Adipose tissue (tissue), 3 donors: Measurements from ENCODE around the gene PARG. TPM values are rescaled to one million over a fixed set of nuclear protein-coding genes. Genes with fewer than 3 reads are reported as not detected.
"Not testable (repeated sequence)": the region's sequence is repeated elsewhere in the genome, so short reads cannot be mapped to it uniquely, and the experiment has no call there.

Experiments used
- H3K27ac ChIP-seq: one replicate; pipeline ENCODE4 v1.5.1; 2013; ENCODE audit warnings: low read depth, low read length
- WGBS, 3 donors: extraction: QIAGEN DNeasy Blood & Tissue Kit; methylation state at CpG; one replicate each; pipeline ENCODE4 v1.1.7; 2013; 5-methylcytosine and 5-hydroxymethylcytosine counted together
- polyA plus RNA-seq, 3 donors: library from polyadenylated mRNA; stranded (reverse); fragments of 200-250 nt; gene quantifications; one replicate each; pipeline ENCODE4 v1.2.3, GENCODE V29; 2013
- donor health status: healthy with polysubstance abuse.
- donor health status: Bipolar disorder and iron deficiency.
- donor health status: healthy.

Gene PARG
- polyA plus RNA-seq, 3 donors: 4.5 to 7.1 (median 6.7) TPM

GRCh38 chr10:49910295-49910694, 31.5 kb downstream of the PARG start:
- WGBS, 3 donors: no CpG with 5 or more reads among the region's 1 CpG
- not testable (repeated sequence) for H3K27ac ChIP-seq

- 60 to 74% (median 69%) methylated on average over 4 of the region's 4 CpGs for WGBS, 3 donors
Measured at GRCh38 chr10:49908290-49909080, 33.3 kb downstream of the PARG start.

GRCh38 chr10:49903829-49904228, 38.0 kb downstream of the PARG start:
- 81 to 90% (median 85%) methylated on average over 3 of the region's 3 CpGs for WGBS, 3 donors
- H3K27ac ChIP-seq: not testable (repeated sequence)

More at GRCh38 chr10:49908290-49909080, 33.3 kb downstream of the PARG start:
- H3K27ac ChIP-seq: not testable (repeated sequence)

- 91 to 93% (median 92%) methylated on average over 2 of the region's 3 CpGs for WGBS, 3 donors
- H3K27ac ChIP-seq: not testable (repeated sequence)
Measured at GRCh38 chr10:49900406-49900805, 41.4 kb downstream of the PARG start.

- not testable (repeated sequence) for H3K27ac ChIP-seq
- 63% methylated on average over 1 of the region's 2 CpGs; no CpG with 5 or more reads in 2 of the 3 donors for WGBS, 3 donors
Measured at GRCh38 chr10:49899999-49900398, 41.8 kb downstream of the PARG start.

GRCh38 chr10:49890025-49890424, 51.8 kb downstream of the PARG start:
- not testable (repeated sequence) for H3K27ac ChIP-seq
- 96 to 99% (median 98%) methylated on average over 5 of the region's 5 CpGs for WGBS, 3 donors

GRCh38 chr10:49884739-49885331, 57.0 kb downstream of the PARG start:
- not testable (repeated sequence) for H3K27ac ChIP-seq
- WGBS, 3 donors: 31 to 79% (median 69%) methylated on average over 1 of the region's 3 CpGs

GRCh38 chr10:49883852-49884251, 58.0 kb downstream of the PARG start:
- not testable (repeated sequence) for H3K27ac ChIP-seq
- WGBS, 3 donors: 68 to 89% (median 75%) methylated on average over 1 of the region's 3 CpGs

GRCh38 chr10:49882327-49882726, 59.5 kb downstream of the PARG start:
- H3K27ac ChIP-seq: not testable (repeated sequence)
- 76 to 93% (median 88%) methylated on average over 1 to 3 of the region's 3 CpGs for WGBS, 3 donors

- WGBS, 3 donors: no CpG with 5 or more reads among the region's 3 CpGs
- not testable (repeated sequence) for H3K27ac ChIP-seq
Measured at GRCh38 chr10:49872740-49873139, 69.1 kb downstream of the PARG start.

- WGBS, 3 donors: no CpG with 5 or more reads among the region's 3 CpGs
- not testable (repeated sequence) for H3K27ac ChIP-seq
Measured at GRCh38 chr10:49871462-49871861, 70.4 kb downstream of the PARG start.

- not testable (repeated sequence) for H3K27ac ChIP-seq
- WGBS, 3 donors: 88 to 93% (median 91%) methylated on average over 5 of the region's 5 CpGs
Measured at GRCh38 chr10:49859933-49860332, 81.9 kb downstream of the PARG start.

- H3K27ac ChIP-seq: not testable (repeated sequence)
- WGBS, 3 donors: 97 to 98% (median 98%) methylated on average over 1 of the region's 1 CpG
Measured at GRCh38 chr10:49858697-49859382, 83.0 kb downstream of the PARG start.

- WGBS, 3 donors: 84 to 93% (median 91%) methylated on average over 4 of the region's 4 CpGs
- H3K27ac ChIP-seq: not testable (repeated sequence)
Measured at GRCh38 chr10:49849520-49849919, 92.3 kb downstream of the PARG start.

- WGBS, 3 donors: 89 to 95% (median 94%) methylated on average over 7 of the region's 7 CpGs
- no peak overlapping the region for H3K27ac ChIP-seq
Measured at GRCh38 chr10:49844775-49845595, 96.8 kb downstream of the PARG start.

- not testable (repeated sequence) for H3K27ac ChIP-seq
Measured at GRCh38 chr10:49842333-49842628, 99.5 kb downstream of the PARG start.

GRCh38 chr10:49841615-49842332, 100.1 kb downstream of the PARG start:
- no peak overlapping the region for H3K27ac ChIP-seq
- WGBS, 3 donors: 66 to 75% (median 71%) methylated on average over 11 of the region's 11 CpGs

GRCh38 chr10:49837685-49838084, 104.1 kb downstream of the PARG start:
- H3K27ac ChIP-seq: no peak overlapping the region
- 44 to 77% (median 63%) methylated on average over 1 of the region's 1 CpG for WGBS, 3 donors
